Right cardiac atrium (tissue), 5 donors: Measurements from ENCODE around the gene NCOR2. TPM values are rescaled to one million over a fixed set of nuclear protein-coding genes. Genes with fewer than 3 reads are reported as not detected.

Source experiments
- ATAC-seq, 2 donors: fragments of 200-7000 bp; cut with Tn5 transposase; one replicate each; pipeline versions ENCODE4 v1.8.0 to v1.9.1; 2020; ENCODE audit warnings: moderate library complexity in 2 of 2, mild to moderate bottlenecking in 1 of 2
- DNase-seq, 3 donors: peaks; one replicate each; pipeline ENCODE4 v3.0.0-alpha.2; 2020
- H3K27ac ChIP-seq: one replicate; pipeline ENCODE4 v1.5.1; 2013; ENCODE audit warnings: mild to moderate bottlenecking, low read length, control low read depth, moderate library complexity
- H3K27me3 ChIP-seq: one replicate; pipeline ENCODE4 v1.6.1; 2013; ENCODE audit not compliant: control insufficient read depth, insufficient read depth
- H3K4me1 ChIP-seq: one replicate; pipeline ENCODE4 v1.6.1; 2013; ENCODE audit warnings: low read length; ENCODE audit not compliant: control insufficient read depth, insufficient read depth
- H3K4me3 ChIP-seq: one replicate; pipeline ENCODE4 v1.5.1; 2013; ENCODE audit warnings: low read length, control low read depth
- H3K9me3 ChIP-seq: one replicate; pipeline ENCODE4 v1.6.1; 2013; ENCODE audit warnings: low read length; ENCODE audit not compliant: control insufficient read depth
- WGBS: extraction: QIAGEN DNeasy Blood & Tissue Kit; methylation state at CpG from one replicate; pipeline ENCODE4 v1.1.7; 2013; 5-methylcytosine and 5-hydroxymethylcytosine counted together
- intact Hi-C, 4 donors: fragments of 100-400 bp; cut with DNase I; formaldehyde crosslinking; loops; one replicate each; pipeline versions ENCODE4 v1.11.0 to v1.14.0; 2022 to 2023
- polyA plus RNA-seq: library from polyadenylated mRNA; stranded (reverse); fragments of 200-250 nt; gene quantifications from one replicate; pipeline ENCODE4 v1.2.3, GENCODE V29; 2013
- total RNA-seq, 4 donors: library from RNA; stranded (reverse); fragmentation: NEBNext Ultra II Directional; extraction: Animal tissue kit (Norgen Biotek cat#: 25700); gene quantifications; one replicate each; pipeline ENCODE4 v1.2.1, GENCODE V29; 2021
- donor health status: healthy with polysubstance abuse.
- donor health status: DM: no; HTN: yes; CAD: no.
- donor health status: DM: no; HTN: no; CAD: no.
- donor health status: DM: no; HTN: yes; CAD: no; lungs with severe emphysema.
- donor health status: DM: yes; HTN: yes; CAD: no.

NCOR2 gene
- total and polyA plus RNA-seq, 5 donors, result 66.4 to 166 (median 140) TPM

- Histone ChIP-seq H3K27me3 (no peaks in the 10 kb centered on the region), H3K4me1 (peaks cover 37% of the 10 kb centered on the region), H3K27ac (no peak overlapping the region), H3K4me3 (no peak overlapping the region), H3K9me3 (no peaks in the 10 kb centered on the region)
- intact Hi-C loops, result no loop called here
- WGBS, result 73% methylated on average over 28 of the region's 28 CpGs
- DNase-seq (peak; percentile 56 to 67 (median 61)), ATAC-seq (no peak)
Measured at GRCh38 chr12:124542021-124542949, 25.1 kb downstream of the NCOR2 start.

- H3K9me3 ChIP-seq, result no peaks in the 10 kb centered on the region
- WGBS, result 83% methylated on average over 1 of the region's 1 CpG
- intact Hi-C loops, result no loop called here
Measured at GRCh38 chr12:124541322-124541721, 26.1 kb downstream of the NCOR2 start.

GRCh38 chr12:124539084-124540041 lies 28.0 kb downstream of the NCOR2 start:
- H3K27ac ChIP-seq, result no peak overlapping the region

More at GRCh38 chr12:124541322-124541721, 26.1 kb downstream of the NCOR2 start:
- ATAC-seq (no peak), DNase-seq (no peak)
- Histone ChIP-seq H3K27me3 (no peaks in the 10 kb centered on the region), H3K4me1 (peaks cover 39% of the 10 kb centered on the region), H3K27ac (no peak overlapping the region), H3K4me3 (no peak overlapping the region)

GRCh38 chr12:124538194-124539082 lies 29.0 kb downstream of the NCOR2 start:
- intact Hi-C loops, result no loop called here
- ATAC-seq, result peak; percentile 34 to 37
- H3K9me3 ChIP-seq, result no peaks in the 10 kb centered on the region
- peaks cover 33% of the 10 kb centered on the region for H3K4me1 ChIP-seq
- no peak overlapping the region for H3K4me3 ChIP-seq
- peak; percentile 43 to 80 (median 68) for DNase-seq
- no peaks in the 10 kb centered on the region for H3K27me3 ChIP-seq
- 35% methylated on average over 22 of the region's 22 CpGs for WGBS
- H3K27ac ChIP-seq, result peak overlapping the region; percentile 23

More at GRCh38 chr12:124539084-124540041, 28.0 kb downstream of the NCOR2 start:
- peak in 2 of 3 donors; percentile 51 to 62 for DNase-seq
- intact Hi-C loops, result no loop called here
- WGBS, result 79% methylated on average over 37 of the region's 37 CpGs
- Histone ChIP-seq H3K9me3 (no peaks in the 10 kb centered on the region), H3K4me3 (no peak overlapping the region), H3K4me1 (peaks cover 39% of the 10 kb centered on the region), H3K27me3 (no peaks in the 10 kb centered on the region)
- peak in 1 of 2 donors; percentile 7 for ATAC-seq

- H3K27me3 ChIP-seq, result no peaks in the 10 kb centered on the region
- peak; percentile 36 to 56 for ATAC-seq
- peaks cover 28% of the 10 kb centered on the region for H3K4me1 ChIP-seq
- peak overlapping the region; percentile 23 for H3K27ac ChIP-seq
- 52% methylated on average over 12 of the region's 12 CpGs for WGBS
- DNase-seq, result peak in 2 of 3 donors; percentile 48 to 74
- no peak overlapping the region for H3K4me3 ChIP-seq
- intact Hi-C loops, result no loop called here
- H3K9me3 ChIP-seq, result no peaks in the 10 kb centered on the region
Measured at GRCh38 chr12:124537525-124538193, 29.8 kb downstream of the NCOR2 start.

- DNase-seq, result no peak
- 92% methylated on average over 9 of the region's 9 CpGs for WGBS
- Histone ChIP-seq H3K27me3 (no peaks in the 10 kb centered on the region), H3K9me3 (no peaks in the 10 kb centered on the region), H3K27ac (no peak overlapping the region), H3K4me3 (no peak overlapping the region), H3K4me1 (peaks cover 19% of the 10 kb centered on the region)
- intact Hi-C loops, result no loop called here
- no peak for ATAC-seq
Measured at GRCh38 chr12:124536641-124537040, 30.8 kb downstream of the NCOR2 start.

GRCh38 chr12:124534776-124535740 lies 32.4 kb downstream of the NCOR2 start:
- no peak for ATAC-seq
- DNase-seq, result peak in 1 of 3 donors; percentile 61
- WGBS, result 86% methylated on average over 24 of the region's 24 CpGs
- H3K4me1 ChIP-seq, result peaks cover 28% of the 10 kb centered on the region
- H3K27me3 ChIP-seq, result no peaks in the 10 kb centered on the region
- H3K4me3 ChIP-seq, result no peak overlapping the region
- intact Hi-C loops, result no loop called here
- no peaks in the 10 kb centered on the region for H3K9me3 ChIP-seq
- H3K27ac ChIP-seq, result no peak overlapping the region

GRCh38 chr12:124533456-124533855 lies 34.0 kb downstream of the NCOR2 start:
- peaks cover 21% of the 10 kb centered on the region for H3K4me1 ChIP-seq
- 91% methylated on average over 13 of the region's 13 CpGs for WGBS
- ATAC-seq, result no peak

GRCh38 chr12:124532967-124533366 lies 34.4 kb downstream of the NCOR2 start:
- Histone ChIP-seq H3K4me1 (peaks cover 21% of the 10 kb centered on the region), H3K9me3 (no peaks in the 10 kb centered on the region), H3K4me3 (no peak overlapping the region), H3K27me3 (no peaks in the 10 kb centered on the region), H3K27ac (no peak overlapping the region)
- DNase-seq (no peak), ATAC-seq (no peak)
- WGBS, result 68% methylated on average over 5 of the region's 5 CpGs
- intact Hi-C loops, result no loop called here

More at GRCh38 chr12:124533456-124533855, 34.0 kb downstream of the NCOR2 start:
- DNase-seq, result no peak
- Histone ChIP-seq H3K27ac (no peak overlapping the region), H3K9me3 (no peaks in the 10 kb centered on the region), H3K27me3 (no peaks in the 10 kb centered on the region), H3K4me3 (no peak overlapping the region)
- intact Hi-C loops, result no loop called here
